DOHH2 (cell line): Measurements from ENCODE around the gene RUVBL2.

ENCODE experiments used
- EZH2phosphoT487 ChIP-seq: fragments of 200-600 bp; sonication (generic); IDR thresholded peaks from 2 replicates; pipeline ENCODE4 v1.6.1; 2017; ENCODE audit warnings: borderline replicate concordance, mild to moderate bottlenecking, antibody characterized with exemption, low read length, moderate library complexity, mixed read lengths
- TF ChIP-seq, protein P1 (sequence below): fragments of 200-600 bp; sonication (generic); IDR thresholded peaks from one replicate; pipeline ENCODE4 v1.5.1; 2014; ENCODE audit warnings: antibody characterized with exemption, mild to moderate bottlenecking, low read depth, low read length; ENCODE audit not compliant: poor library complexity, severe bottlenecking

DNA sequence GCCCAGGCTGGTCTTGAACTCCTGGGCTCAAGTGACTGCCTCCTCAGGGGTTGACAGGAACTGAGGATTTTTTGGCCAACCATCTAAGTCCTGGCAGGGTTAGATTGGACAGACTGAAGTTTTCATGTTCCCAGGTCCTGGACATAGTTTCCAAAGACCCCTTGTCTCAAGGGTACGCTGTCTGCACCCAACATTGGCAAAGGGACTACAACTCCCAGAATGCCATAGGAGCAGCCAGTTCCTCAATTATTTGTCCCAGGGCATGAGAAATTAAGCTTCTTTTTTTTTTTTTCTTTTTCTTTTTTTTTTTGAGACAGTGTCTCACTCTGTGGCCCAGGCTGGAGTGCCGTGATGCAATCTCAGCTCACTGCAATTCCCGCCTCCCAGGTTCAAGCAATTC is 7.5 kb upstream of the RUVBL2 start:
- TF ChIP-seq, protein P1, sequence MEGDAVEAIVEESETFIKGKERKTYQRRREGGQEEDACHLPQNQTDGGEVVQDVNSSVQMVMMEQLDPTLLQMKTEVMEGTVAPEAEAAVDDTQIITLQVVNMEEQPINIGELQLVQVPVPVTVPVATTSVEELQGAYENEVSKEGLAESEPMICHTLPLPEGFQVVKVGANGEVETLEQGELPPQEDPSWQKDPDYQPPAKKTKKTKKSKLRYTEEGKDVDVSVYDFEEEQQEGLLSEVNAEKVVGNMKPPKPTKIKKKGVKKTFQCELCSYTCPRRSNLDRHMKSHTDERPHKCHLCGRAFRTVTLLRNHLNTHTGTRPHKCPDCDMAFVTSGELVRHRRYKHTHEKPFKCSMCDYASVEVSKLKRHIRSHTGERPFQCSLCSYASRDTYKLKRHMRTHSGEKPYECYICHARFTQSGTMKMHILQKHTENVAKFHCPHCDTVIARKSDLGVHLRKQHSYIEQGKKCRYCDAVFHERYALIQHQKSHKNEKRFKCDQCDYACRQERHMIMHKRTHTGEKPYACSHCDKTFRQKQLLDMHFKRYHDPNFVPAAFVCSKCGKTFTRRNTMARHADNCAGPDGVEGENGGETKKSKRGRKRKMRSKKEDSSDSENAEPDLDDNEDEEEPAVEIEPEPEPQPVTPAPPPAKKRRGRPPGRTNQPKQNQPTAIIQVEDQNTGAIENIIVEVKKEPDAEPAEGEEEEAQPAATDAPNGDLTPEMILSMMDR = no peak
- no peak for TF ChIP-seq EZH2phosphoT487
